Activated T-helper 17 cell treated with anti-CD3 and anti-CD28 coated beads, Interleukin-2, amount 50 U/mL, for 72 hours (primary cell): ENCODE measurements around the gene OR8G5. TPM values are rescaled to one million over a fixed set of nuclear protein-coding genes. Genes with fewer than 3 reads are reported as not detected.
"Not testable (repeated sequence)": the region's sequence is repeated elsewhere in the genome, so short reads cannot be mapped to it uniquely, and the experiment has no call there.

Experiments
- ATAC-seq: fragments of 150-1000 bp; cut with Tn5 transposase; replicated peaks from 2 replicates; pipeline ENCODE4 v1.10.0; 2021; ENCODE audit warnings: mild to moderate bottlenecking, moderate library complexity
- H3K27ac Mint-ChIP-seq: one replicate; pipeline ENCODE4 v1.8.0; 2022; ENCODE audit warnings: mixed read lengths
- H3K27me3 Mint-ChIP-seq: one replicate; pipeline ENCODE4 v1.8.0; 2022; ENCODE audit warnings: mixed read lengths
- H3K36me3 Mint-ChIP-seq: one replicate; pipeline ENCODE4 v1.8.0; 2022; ENCODE audit warnings: low read depth, mild to moderate bottlenecking, mixed read lengths
- H3K4me1 Mint-ChIP-seq: one replicate; pipeline ENCODE4 v1.8.0; 2022; ENCODE audit warnings: mixed read lengths
- H3K4me3 Mint-ChIP-seq: one replicate; pipeline ENCODE4 v1.8.0; 2022; ENCODE audit warnings: mild to moderate bottlenecking, mixed read lengths
- H3K9me3 Mint-ChIP-seq: one replicate; pipeline ENCODE4 v1.8.0; 2022; ENCODE audit warnings: mixed read lengths
- total RNA-seq, 2 donors: library from RNA; stranded (reverse); gene quantifications; one replicate each; pipeline ENCODE4 v1.2.3, GENCODE V29; 2022

Gene OR8G5
- total RNA-seq, 2 donors from 2014 or later: not detected

DNA sequence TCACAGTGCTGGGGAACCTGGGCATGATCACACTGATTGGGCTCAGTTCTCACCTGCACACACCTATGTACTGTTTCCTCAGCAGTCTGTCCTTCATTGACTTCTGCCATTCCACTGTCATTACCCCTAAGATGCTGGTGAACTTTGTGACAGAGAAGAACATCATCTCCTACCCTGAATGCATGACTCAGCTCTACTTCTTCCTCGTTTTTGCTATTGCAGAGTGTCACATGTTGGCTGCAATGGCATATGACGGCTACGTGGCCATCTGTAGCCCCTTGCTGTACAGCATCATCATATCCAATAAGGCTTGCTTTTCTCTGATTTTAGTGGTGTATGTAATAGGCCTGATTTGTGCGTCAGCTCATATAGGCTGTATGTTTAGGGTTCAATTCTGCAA is 8.9 kb downstream of the OR8G5 start:
- not testable (repeated sequence) for H3K27me3 Mint-ChIP-seq, H3K27ac Mint-ChIP-seq, H3K4me3 Mint-ChIP-seq, ATAC-seq, H3K9me3 Mint-ChIP-seq, H3K36me3 Mint-ChIP-seq, H3K4me1 Mint-ChIP-seq

GRCh38 chr11:124270886-124271285 is 14.7 kb downstream of the OR8G5 start:
- ATAC-seq, H3K27ac Mint-ChIP-seq, H3K4me1 Mint-ChIP-seq, H3K36me3 Mint-ChIP-seq, H3K4me3 Mint-ChIP-seq, H3K9me3 Mint-ChIP-seq, H3K27me3 Mint-ChIP-seq: not testable (repeated sequence)

- H3K27ac Mint-ChIP-seq: no peak overlapping the region
- no peak for ATAC-seq
- H3K9me3 Mint-ChIP-seq: no peaks in the 10 kb centered on the region
- no peaks in the 10 kb centered on the region for H3K4me1 Mint-ChIP-seq
- H3K36me3 Mint-ChIP-seq: no peaks in the 10 kb centered on the region
- no peak overlapping the region for H3K4me3 Mint-ChIP-seq
- peaks cover 12% of the 10 kb centered on the region for H3K27me3 Mint-ChIP-seq
These were observed 17.8 kb downstream of the OR8G5 start for GRCh38 chr11:124274000-124274399.

- Mint-ChIP-seq H3K27ac (no peak overlapping the region), H3K36me3 (no peaks in the 10 kb centered on the region), H3K4me3 (no peak overlapping the region), H3K27me3 (peaks cover 7% of the 10 kb centered on the region), H3K4me1 (no peaks in the 10 kb centered on the region), H3K9me3 (no peaks in the 10 kb centered on the region)
- ATAC-seq: peak; percentile 63
These were observed 19.9 kb downstream of the OR8G5 start for GRCh38 chr11:124276081-124276480.

GRCh38 chr11:124277207-124277606 is 21.0 kb downstream of the OR8G5 start:
- no peak for ATAC-seq
- H3K27ac Mint-ChIP-seq: no peak overlapping the region
- H3K27me3 Mint-ChIP-seq: peaks cover 6% of the 10 kb centered on the region
- no peaks in the 10 kb centered on the region for H3K36me3 Mint-ChIP-seq
- H3K4me3 Mint-ChIP-seq: no peak overlapping the region
- H3K9me3 Mint-ChIP-seq: peaks cover 4% of the 10 kb centered on the region
- H3K4me1 Mint-ChIP-seq: no peaks in the 10 kb centered on the region

GRCh38 chr11:124277804-124278203 is 21.6 kb downstream of the OR8G5 start:
- Mint-ChIP-seq H3K4me3 (no peak overlapping the region), H3K9me3 (peaks cover 4% of the 10 kb centered on the region), H3K36me3 (no peaks in the 10 kb centered on the region), H3K27me3 (peaks cover 6% of the 10 kb centered on the region), H3K27ac (no peak overlapping the region), H3K4me1 (no peaks in the 10 kb centered on the region)
- no peak for ATAC-seq

GRCh38 chr11:124278261-124278660 is 22.1 kb downstream of the OR8G5 start:
- Mint-ChIP-seq H3K27ac (no peak overlapping the region), H3K4me1 (no peaks in the 10 kb centered on the region), H3K36me3 (no peaks in the 10 kb centered on the region), H3K9me3 (peaks cover 4% of the 10 kb centered on the region), H3K4me3 (no peak overlapping the region), H3K27me3 (peaks cover 6% of the 10 kb centered on the region)
- ATAC-seq: no peak

GRCh38 chr11:124285610-124286344 is 29.6 kb downstream of the OR8G5 start:
- H3K27me3 Mint-ChIP-seq: no peaks in the 10 kb centered on the region
- peaks cover 4% of the 10 kb centered on the region for H3K9me3 Mint-ChIP-seq
- no peaks in the 10 kb centered on the region for H3K4me1 Mint-ChIP-seq
- H3K27ac Mint-ChIP-seq: no peak overlapping the region
- H3K4me3 Mint-ChIP-seq: no peak overlapping the region
- no peak for ATAC-seq
- H3K36me3 Mint-ChIP-seq: no peaks in the 10 kb centered on the region

DNA sequence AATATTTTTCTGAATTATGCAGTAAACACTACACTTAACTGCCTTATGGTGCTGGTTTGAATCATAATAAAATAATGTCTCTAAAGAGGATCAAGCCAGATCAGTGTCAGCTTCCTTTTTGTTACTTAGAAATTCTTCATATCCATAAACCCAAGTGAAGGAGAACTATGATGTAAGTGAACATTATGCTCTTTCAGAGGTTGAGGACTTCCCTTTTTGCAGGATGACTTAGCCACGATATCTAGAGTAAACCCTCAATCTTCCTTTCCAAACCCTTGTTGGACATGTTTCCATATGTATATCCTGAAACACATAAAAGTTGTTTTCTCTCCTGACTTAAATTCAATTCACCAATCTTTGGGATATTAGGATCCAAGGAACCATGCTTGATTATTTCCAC is 38.5 kb downstream of the OR8G5 start:
- H3K27ac Mint-ChIP-seq: no peak overlapping the region
- H3K9me3 Mint-ChIP-seq: no peaks in the 10 kb centered on the region
- no peaks in the 10 kb centered on the region for H3K36me3 Mint-ChIP-seq
- ATAC-seq: no peak
- H3K27me3 Mint-ChIP-seq: peaks cover 10% of the 10 kb centered on the region
- no peak overlapping the region for H3K4me3 Mint-ChIP-seq
- no peaks in the 10 kb centered on the region for H3K4me1 Mint-ChIP-seq

DNA sequence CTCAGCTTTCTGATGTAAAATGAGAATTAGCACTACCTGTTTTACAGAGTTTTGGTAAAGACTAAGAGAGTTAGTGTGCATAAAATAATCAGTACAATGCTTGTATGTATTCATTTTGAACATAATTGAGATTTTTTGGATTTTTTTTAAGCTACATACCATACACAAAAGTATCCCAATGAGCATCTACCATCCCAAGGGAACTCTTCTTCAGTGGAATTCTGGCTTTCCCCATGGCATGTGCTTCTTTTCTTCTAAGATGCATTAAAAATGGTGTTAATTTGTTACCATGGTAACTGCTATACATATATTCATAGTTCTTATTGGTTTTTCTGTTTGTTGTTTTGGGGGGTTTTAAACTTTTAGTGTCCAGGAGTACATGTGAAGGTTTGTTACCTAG is 39.8 kb downstream of the OR8G5 start:
- Mint-ChIP-seq H3K4me3 (no peak overlapping the region), H3K27ac (no peak overlapping the region), H3K36me3 (no peaks in the 10 kb centered on the region), H3K27me3 (peaks cover 15% of the 10 kb centered on the region), H3K9me3 (no peaks in the 10 kb centered on the region), H3K4me1 (no peaks in the 10 kb centered on the region)
- ATAC-seq: no peak

DNA sequence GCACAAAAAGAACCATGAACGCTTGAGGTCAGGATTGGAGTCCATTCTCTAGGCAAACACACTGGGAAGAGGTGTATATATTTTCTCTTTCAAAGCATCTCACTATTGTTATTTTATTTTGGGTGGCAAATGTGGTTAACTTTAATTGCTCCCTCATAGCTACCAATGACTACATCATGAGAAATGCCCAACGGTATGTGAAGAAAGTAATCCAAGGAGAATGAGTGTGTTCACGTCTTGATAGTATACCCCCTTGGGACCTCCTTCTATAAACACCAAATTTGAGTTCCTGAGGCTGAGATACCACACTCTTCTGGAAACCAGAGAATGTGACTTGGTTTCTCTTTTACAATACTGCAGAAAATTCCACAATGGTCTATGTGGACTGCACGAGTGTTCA is 41.7 kb downstream of the OR8G5 start:
- no peak overlapping the region for H3K27ac Mint-ChIP-seq
- H3K27me3 Mint-ChIP-seq: peaks cover 15% of the 10 kb centered on the region
- no peaks in the 10 kb centered on the region for H3K9me3 Mint-ChIP-seq
- H3K4me3 Mint-ChIP-seq: no peak overlapping the region
- no peaks in the 10 kb centered on the region for H3K4me1 Mint-ChIP-seq
- no peak for ATAC-seq
- H3K36me3 Mint-ChIP-seq: no peaks in the 10 kb centered on the region

DNA sequence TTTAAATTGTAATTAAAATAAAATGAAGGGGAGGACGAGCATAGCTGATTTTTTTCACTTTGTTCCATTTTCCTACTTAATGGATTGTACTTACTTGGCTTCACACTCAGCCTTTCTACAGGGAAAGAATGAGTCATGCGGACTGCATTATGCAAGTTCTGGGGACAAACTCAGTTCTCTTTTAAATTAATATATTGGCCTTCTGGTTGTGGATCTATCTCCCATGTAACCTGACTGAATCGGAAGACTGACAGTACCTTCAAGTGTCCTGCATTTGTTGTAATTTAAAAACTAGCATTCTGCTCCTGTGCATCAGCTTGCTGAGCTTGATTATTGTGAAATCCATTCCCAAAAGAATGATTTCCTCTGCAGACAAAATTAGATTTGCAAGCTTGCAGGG is 45.4 kb downstream of the OR8G5 start:
- Mint-ChIP-seq H3K4me3 (no peak overlapping the region), H3K36me3 (no peaks in the 10 kb centered on the region), H3K27ac (no peak overlapping the region), H3K4me1 (no peaks in the 10 kb centered on the region), H3K27me3 (peaks cover 11% of the 10 kb centered on the region), H3K9me3 (no peaks in the 10 kb centered on the region)
- no peak for ATAC-seq

GRCh38 chr11:124302347-124303125 is 46.4 kb downstream of the OR8G5 start:
- H3K4me3 Mint-ChIP-seq: no peak overlapping the region
- H3K36me3 Mint-ChIP-seq: no peaks in the 10 kb centered on the region
- no peak overlapping the region for H3K27ac Mint-ChIP-seq
- H3K4me1 Mint-ChIP-seq: no peaks in the 10 kb centered on the region
- ATAC-seq: no peak
- H3K9me3 Mint-ChIP-seq: no peaks in the 10 kb centered on the region
- H3K27me3 Mint-ChIP-seq: peaks cover 14% of the 10 kb centered on the region

GRCh38 chr11:124307093-124307492 is 50.9 kb downstream of the OR8G5 start:
- Mint-ChIP-seq H3K4me3 (no peak overlapping the region), H3K4me1 (no peaks in the 10 kb centered on the region), H3K27me3 (peaks cover 6% of the 10 kb centered on the region), H3K27ac (no peak overlapping the region), H3K9me3 (no peaks in the 10 kb centered on the region), H3K36me3 (no peaks in the 10 kb centered on the region)
- ATAC-seq: no peak

- Mint-ChIP-seq H3K27ac (no peak overlapping the region), H3K4me1 (no peaks in the 10 kb centered on the region), H3K27me3 (peaks cover 6% of the 10 kb centered on the region), H3K4me3 (no peak overlapping the region), H3K36me3 (no peaks in the 10 kb centered on the region), H3K9me3 (no peaks in the 10 kb centered on the region)
- no peak for ATAC-seq
These were observed 54.5 kb downstream of the OR8G5 start for GRCh38 chr11:124310721-124311120.
